ENCODE measurements around the gene C8B.

- TF ChIP-seq CTCF (IDR thresholded peaks at IDR 0.05; ENCODE audit: low read depth, low read length, poor library complexity, severe bottlenecking) (no peak), EZH2phosphoT487 (IDR thresholded peaks at IDR 0.05; ENCODE audit: borderline replicate concordance, low read length) (no peak)
Observed at GRCh38 chr1:56921479-56921878, 44.3 kb downstream of the C8B start.

Measured in DOHH2 (cell line).